ENCODE data around the gene GOLGA6L25. TPM values are rescaled to one million over a fixed set of nuclear protein-coding genes. Genes with fewer than 3 reads are reported as not detected.
"Not testable (repeated sequence)": the region's sequence is repeated elsewhere in the genome, so short reads cannot be mapped to it uniquely, and the experiment has no call there.

GOLGA6L25 gene, protein sequence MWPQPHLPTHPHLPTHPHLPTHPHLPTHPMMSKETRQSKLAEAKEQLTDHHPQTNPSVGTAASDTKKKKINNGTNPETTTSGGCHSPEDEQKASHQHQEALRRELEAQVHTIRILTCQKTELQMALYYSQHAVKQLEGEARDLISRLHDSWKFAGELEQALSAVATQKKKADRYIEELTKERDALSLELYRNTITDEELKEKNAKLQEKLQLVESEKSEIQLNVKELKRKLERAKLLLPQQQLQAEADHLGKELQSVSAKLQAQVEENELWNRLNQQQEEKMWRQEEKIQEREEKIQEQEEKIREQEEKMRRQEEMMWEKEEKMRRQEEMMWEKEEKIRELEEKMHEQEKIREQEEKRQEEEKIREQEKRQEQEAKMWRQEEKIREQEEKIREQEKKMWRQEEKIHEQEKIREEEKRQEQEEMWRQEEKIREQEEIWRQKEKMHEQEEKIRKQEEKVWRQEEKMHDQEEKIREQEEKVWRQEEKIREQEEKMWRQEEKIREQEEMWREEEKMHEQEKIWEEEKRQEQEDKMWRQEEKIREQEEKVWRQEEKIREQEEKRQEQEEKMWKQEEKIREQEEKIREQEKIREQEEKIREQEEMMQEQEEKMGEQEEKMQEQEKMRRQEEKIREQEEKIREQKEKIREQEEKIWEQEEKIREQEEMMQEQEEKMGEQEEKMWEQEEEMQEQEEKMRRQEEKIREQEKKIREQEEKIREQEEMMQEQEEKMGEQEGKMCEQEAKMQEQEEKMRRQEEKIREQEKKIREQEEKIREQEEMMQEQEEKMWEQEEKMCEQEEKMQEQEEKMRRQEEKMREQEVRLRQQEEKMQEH
- polyA plus RNA-seq (ENCODE audit: insufficient read depth in 1 of 5, insufficient read length in 5 of 5, low replicate concordance in 1 of 5), result not detected
- long read RNA-seq, donor 1, result 0 reads
- long read RNA-seq, donor 2, result 0 reads
- long read RNA-seq, donor 3, result 0 reads
- long read RNA-seq, donor 4, result 0 reads
- long read RNA-seq, donor 5, result 0 reads
- long read RNA-seq, donor 6, result 0 reads
- long read RNA-seq, donor 7, result 0 reads
- long read RNA-seq, donor 8, result 0 reads

DNA sequence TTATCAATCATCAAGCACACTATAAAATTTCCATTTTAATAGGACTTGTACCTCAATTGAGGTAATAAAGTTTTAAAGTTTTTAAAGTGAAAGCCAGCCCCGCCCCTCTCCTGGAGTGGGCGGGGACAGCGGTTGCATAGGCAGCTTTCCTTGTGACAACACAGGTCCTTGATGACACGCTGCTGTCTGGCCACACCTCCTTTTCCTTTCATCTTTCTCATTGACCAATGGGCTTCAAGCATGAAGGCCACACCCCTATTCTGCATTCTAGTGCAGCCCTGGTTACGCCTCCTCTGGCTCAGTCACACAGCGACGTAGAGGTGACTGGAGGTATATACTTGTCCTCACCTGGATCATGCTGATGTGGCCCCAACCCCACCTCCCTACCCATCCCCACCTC lies at the start of gene GOLGA6L25:
TSS of gene GOLGA6L25 (plus strand) at position 301 of the 400 bp plus-strand sequence. CDS start at position 362, 61 bp downstream.
- not testable (repeated sequence) for DNase-seq

DNA sequence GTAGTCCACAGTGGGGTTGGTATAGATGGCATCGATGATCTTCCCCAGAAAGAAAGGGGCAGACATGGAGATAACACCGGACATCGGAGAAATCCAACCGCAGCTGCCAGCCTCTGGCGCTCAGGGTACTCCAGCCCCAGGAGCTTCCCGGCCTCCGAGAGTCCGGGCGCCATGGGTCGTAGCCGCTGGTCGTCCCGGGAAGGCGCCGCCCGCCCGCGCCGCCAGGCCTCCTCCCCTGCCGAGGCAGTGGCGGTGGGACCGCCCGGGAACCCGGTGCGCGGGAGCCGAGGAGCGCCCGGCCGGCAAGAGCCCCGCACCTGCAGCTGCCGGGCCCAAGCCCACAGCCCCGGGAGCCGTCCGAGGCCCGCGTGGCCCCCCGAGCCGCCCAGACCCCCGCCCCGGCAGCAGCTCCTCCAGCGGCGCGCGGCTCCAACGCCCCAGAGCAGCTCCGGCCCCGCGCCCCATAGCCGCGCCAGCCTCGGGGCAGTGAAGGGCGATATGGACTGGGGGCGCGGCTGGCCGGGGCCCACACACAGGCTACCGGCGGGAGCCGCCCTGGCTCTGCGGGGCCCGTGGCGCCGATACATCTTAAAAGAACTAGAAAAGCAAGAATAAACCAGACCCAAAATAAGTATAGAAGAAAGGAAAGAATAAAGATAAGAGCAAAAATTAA lies 45.0 kb upstream of the GOLGA6L25 start:
- not testable (repeated sequence) for DNase-seq

DNA sequence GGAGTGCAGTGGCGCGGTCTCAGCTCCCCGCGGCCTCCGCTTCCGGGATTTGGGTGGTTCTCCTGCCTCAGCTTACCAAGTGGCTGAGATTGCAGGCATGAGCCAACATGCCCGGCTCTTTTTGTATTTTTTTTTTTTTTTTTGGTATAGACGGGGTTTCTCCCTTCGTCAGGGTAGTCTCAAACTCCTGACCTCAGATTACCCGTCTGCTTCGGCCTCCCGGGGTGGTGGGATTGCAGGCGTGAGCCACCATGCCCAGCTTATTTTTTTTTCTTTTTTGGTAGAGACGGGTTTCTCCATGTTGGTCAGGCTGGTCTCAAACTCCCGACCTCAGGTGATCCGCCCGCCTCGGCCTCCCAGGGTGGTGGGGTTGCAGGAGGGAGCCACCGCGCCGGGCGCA lies 39.2 kb upstream of the GOLGA6L25 start:
- not testable (repeated sequence) for DNase-seq

DNA sequence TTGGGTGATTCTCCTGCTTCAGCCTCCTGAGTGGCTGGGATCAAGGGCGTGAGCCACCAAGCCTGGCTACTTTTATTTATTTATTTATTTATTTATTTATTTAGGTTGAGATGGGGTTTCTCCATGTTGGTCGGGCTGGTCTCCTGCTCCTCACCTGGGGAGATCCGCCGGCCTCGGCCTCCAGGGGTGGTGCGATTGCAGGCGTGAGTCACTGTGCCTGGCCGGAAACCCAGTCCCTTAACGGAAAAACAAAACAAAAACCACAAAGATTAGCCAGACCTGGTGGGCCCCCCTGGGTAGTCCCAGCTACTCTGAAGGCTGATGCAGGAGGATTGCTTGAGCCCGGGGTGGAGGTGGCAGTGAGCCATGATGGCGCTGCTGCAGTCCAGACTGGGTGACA lies 38.2 kb upstream of the GOLGA6L25 start:
- not testable (repeated sequence) for DNase-seq

GRCh38 chr15:28532954-28533353 lies 20.4 kb upstream of the GOLGA6L25 start, which contains the start of gene GOLGA8G:
Gene GOLGA8G, minus strand, starts transcription at chr15:28532971. Its CDS starts 62 bp downstream, at chr15:28532909.
- DNase-seq, result not testable (repeated sequence)

DNA sequence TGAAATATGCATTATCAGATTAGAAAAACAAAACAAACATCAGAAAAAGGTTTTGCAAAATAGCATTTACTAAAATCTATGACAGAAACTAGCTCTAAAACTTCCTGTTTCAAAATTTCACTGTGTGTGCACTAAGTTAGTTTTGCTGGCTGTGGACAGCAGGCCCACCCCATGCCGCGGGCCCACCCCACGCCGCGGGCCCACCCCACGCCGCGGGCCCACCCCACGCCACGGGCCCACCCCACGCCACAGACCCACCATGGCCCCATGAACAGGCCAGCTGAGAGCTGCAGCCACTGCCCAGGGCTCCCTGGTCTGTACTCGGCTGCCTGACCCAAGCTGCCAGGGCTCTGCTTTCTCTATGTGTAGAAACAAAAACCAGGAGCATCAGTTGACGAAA lies 20.0 kb downstream of the GOLGA6L25 start:
- not testable (repeated sequence) for DNase-seq

GRCh38 chr15:28588977-28589606 lies 35.7 kb downstream of the GOLGA6L25 start:
- DNase-seq, result not testable (repeated sequence)

DNA sequence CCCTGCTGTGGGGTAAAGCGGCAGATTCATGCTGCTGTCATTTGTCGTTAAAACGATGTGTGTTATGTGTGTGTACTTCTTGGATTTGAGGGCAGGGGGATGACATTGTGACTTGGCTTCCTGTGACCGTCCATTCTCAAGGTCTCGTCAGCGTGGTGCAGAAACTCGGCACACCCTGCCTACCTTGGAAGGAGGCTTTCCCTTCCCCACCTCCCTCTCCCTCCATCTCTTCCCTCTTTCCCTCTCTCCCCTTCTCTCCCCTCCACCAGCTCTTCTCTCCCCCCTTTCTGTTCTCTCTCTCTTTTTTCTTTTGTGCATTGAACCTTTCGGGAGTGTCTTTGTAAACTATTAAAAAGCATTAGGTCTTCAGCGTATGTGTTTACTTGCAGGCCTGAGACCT lies 36.4 kb downstream of the GOLGA6L25 start:
- not testable (repeated sequence) for DNase-seq

- not testable (repeated sequence) for DNase-seq
Measured at GRCh38 chr15:28592395-28592794, 39.0 kb downstream of the GOLGA6L25 start.

DNA sequence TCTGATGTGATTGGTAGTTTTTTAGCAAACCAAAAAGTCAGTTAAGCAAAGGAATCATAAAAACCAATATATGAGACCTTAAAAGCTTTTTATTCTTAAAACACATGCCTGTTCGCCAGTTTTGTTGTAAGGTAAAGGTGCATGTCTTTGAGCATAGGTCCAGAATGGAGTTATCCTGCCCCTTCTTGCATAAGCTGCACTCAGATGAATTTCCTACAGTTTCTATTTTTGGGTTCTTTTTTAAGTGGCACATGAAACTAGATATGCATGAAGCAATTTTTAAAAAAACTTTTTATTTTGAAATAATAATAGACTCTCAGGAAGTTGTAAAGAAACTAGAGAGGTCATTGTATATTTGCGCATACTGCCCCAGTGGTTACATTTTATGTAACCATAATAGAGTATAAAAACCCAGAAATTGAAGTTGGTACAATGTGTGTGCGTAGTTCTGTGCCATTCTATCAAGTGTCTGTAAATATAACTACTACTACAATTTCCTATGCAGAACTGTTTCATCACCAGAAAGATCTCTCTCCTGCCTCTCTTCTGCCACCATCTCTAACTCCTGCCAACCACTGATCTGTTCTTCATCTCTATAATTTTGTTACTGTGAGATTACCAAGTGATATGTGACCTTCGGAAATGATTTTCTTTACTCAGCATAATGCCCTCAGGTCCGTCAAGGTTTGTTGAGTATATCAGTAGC lies 40.2 kb downstream of the GOLGA6L25 start:
- not testable (repeated sequence) for DNase-seq

DNA sequence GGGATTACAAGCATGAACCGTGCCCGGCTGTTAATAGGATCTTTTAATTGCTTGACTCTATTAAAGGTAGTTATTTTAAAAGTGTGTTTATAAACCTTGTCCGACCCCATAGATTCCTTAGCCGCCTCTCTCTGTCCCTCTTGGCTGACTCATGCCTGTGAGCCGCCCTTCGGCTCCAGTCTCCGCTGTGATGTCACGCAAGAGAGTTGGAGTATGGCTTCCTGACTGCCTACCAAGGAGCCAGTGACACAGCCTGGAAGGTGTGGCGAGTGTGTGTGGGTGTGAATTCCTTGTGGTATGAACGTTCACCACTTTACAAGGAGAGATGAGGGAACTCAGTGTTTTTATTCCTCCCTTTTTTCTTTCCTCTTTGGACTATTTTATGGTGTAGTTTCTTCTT lies 44.1 kb downstream of the GOLGA6L25 start:
- DNase-seq, result not testable (repeated sequence)

GRCh38 chr15:28598209-28598608 lies 44.8 kb downstream of the GOLGA6L25 start:
- DNase-seq, result not testable (repeated sequence)

DNA sequence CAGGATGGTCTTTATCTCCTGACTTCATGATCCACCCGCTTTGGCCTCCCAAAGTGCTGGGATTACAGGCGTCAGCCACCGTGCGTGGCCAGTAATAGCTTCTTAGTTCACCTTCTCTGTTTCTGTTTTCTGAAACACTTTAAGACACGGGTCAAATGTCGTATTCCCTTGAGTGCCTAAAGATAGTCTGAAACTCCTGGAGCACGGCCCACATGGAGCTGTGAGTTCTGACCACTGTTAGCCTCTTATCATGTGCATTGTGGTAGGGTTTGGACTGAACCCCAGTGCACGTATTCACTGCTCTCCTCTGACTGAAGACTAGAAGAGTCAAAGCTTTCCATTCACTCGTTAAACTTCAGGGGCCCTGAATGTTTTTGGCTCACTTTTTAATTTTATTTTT lies 48.8 kb downstream of the GOLGA6L25 start:
- not testable (repeated sequence) for DNase-seq

Other genes starting within 250 kb of the GOLGA6L25 start
- 10 to 100 TPM; 44.8 to 60.7 (median 54.1) TPM for gene HERC2, start 231.4 kb upstream of the GOLGA6L25 start, polyA plus RNA-seq (ENCODE audit: insufficient read depth in 1 of 5, insufficient read length in 5 of 5, low replicate concordance in 1 of 5)
- gene GOLGA6L24, start 195.5 kb upstream of the GOLGA6L25 start, polyA plus RNA-seq (ENCODE audit: insufficient read depth in 1 of 5, insufficient read length in 5 of 5, low replicate concordance in 1 of 5), result not detected
- gene GOLGA8F, start 174.9 kb upstream of the GOLGA6L25 start, polyA plus RNA-seq (ENCODE audit: insufficient read depth in 1 of 5, insufficient read length in 5 of 5, low replicate concordance in 1 of 5), result under 1 TPM in 1 of 5 donors, not detected in 4; 0.53 TPM
- under 1 TPM; 0.04 to 0.78 (median 0.12) TPM for gene GOLGA8G, start 20.6 kb upstream of the GOLGA6L25 start, polyA plus RNA-seq (ENCODE audit: insufficient read depth in 1 of 5, insufficient read length in 5 of 5, low replicate concordance in 1 of 5)
- gene GOLGA8M, start 158.9 kb downstream of the GOLGA6L25 start, polyA plus RNA-seq (ENCODE audit: insufficient read depth in 1 of 5, insufficient read length in 5 of 5, low replicate concordance in 1 of 5), result 1 to 10 TPM; 1.7 to 3.9 (median 2.8) TPM

Measured in right lung (tissue), 10 donors.